ENCODE data around the gene NRGN.

The NRGN gene

GRCh38 chr11:124739479-124740276 lies at the start of gene NRGN:
NRGN (plus strand) TSS chr11:124739942; CDS start chr11:124740085, 143 bp downstream.
- DNase-seq, result peak; percentile 96

DNA sequence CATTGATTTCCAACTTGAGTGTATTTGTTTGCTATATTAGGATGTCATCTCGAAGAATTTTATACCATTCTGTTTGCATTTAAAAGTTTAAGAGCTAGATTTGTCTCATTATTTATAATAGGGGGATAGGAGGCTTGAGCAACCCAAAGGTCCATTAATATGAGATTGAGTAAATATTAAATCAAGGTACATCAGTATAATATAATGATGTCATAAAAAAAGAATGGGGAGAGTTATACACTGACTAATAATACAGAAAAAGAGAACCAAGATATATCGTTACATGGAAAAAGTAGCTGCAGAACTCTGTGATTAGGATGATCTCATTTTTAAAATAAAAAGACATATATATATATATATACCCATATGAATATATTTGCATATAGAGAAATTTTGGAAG lies 46.6 kb upstream of the NRGN start:
- no peak for DNase-seq

DNA sequence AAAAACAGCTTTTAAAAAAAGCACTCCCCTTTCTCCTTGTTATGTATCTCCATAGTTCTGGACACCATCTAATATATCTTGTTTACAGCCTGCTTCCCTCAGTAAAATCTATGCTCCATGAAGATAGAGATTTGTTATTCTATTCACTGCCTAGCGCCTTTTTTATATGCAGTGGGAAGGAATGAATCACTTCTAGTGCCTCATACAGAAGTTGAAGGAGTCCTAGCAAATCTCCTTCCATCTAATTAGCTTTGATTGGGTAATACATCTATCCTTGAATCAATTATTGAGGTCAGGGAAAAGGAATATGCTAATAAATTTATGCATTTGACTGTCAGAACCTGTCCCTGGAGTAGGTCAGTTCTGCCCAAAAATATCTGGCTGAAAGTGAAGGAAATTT lies 40.2 kb upstream of the NRGN start:
- no peak for DNase-seq

DNA sequence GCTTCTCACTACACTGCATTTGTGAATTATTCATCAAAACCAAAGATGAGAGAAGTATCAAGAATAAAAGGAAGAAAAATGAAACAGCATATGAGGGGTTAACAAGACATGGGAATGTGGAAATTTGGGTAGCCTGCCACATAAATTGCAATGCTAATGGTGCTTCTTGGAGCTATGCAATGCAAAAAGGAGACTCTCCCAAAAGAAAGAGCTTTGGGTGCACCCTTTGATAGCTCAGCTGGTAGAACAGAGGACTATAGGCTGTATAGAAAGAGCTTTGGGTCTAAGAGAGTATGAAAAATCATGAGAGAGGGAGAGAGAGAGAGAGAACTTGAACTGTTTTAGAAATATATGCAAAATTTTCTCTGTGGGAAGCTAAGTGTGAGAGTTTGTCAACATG lies 39.7 kb upstream of the NRGN start:
- DNase-seq, result no peak

GRCh38 chr11:124707829-124708228 lies 31.9 kb upstream of the NRGN start:
- no peak for DNase-seq

GRCh38 chr11:124712392-124712791 lies 27.4 kb upstream of the NRGN start:
- peak; percentile 64 for DNase-seq

- DNase-seq, result no peak
Observed at GRCh38 chr11:124716591-124716990, 23.2 kb upstream of the NRGN start.

DNA sequence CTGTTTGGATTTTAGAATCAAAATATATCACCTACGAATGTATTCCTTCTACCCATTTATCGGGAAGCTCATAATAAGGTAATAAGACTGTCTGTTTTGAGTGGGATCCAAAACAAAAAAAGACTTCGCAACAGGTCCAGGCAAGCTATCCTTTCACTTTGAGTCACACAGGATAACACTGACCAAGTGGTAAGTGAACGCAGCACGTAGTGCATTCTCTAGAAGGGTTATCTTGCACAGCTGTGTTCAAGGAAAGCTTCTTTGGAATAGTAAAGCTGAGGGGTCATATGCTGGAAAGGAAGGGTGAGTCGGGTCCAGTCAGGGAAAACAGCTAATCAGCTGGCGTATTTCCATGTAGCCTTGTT lies 22.3 kb upstream of the NRGN start:
- DNase-seq, result no peak

- peak; percentile 70 for DNase-seq
Observed at GRCh38 chr11:124717786-124718651, 21.7 kb upstream of the NRGN start.

DNA sequence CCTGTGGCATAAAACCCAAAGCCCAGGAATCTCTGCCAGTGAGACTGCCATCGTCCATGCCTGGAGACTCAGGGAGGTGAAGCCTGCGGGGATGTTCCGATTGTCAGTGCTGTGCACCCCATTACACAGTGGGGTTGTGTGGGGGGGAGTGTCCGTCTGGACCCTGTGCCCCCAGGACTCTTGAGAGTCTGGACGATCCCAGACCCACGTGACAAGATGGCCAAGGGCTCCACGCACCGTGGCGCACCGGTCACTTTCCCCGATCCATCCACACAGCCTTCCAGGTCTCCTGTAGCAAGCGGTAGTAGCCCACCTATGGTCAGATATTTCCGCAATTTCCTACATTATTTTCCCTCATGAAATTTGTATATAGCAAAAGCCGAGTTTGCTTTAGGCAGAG lies 20.9 kb upstream of the NRGN start:
- no peak for DNase-seq

DNA sequence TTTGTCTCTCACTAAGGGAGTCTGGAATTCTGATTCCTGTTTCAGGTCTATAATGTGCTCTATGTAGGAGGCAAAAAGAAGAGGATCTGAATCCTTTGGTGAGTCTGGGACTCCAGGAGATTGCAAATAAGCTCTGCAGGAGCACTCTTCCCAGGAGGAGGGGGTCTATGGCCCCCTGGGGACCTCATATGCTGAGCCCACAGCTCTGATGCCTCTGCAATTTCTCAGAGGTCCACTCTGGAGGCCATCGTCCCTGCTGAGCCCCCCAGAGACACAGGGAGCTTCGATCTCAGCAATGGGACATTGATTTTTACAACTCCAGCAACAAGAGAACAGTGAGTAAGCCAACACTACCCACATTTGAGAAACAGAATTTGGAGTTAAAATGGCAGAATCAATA lies 20.2 kb upstream of the NRGN start:
- DNase-seq, result no peak

DNA sequence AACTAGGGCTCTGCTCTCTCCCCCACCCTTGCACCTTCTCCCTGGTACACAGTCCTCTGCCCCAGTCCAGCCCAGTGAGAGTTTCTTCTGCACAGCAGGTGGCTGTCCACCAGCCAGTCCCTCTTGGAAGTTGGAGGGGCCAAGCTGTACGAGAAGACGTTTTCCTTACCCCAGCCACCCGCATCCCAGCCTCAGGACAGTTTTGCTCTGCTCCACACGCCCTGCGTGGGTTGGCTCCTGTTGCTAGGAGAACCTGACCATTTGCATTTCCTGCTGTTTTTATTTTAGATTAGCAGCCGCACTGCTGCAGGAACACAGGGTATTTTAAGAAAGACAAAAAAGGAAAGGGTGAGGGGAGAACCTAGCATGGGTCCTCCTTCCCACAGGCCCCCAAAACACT lies 17.6 kb upstream of the NRGN start:
- DNase-seq, result no peak

DNA sequence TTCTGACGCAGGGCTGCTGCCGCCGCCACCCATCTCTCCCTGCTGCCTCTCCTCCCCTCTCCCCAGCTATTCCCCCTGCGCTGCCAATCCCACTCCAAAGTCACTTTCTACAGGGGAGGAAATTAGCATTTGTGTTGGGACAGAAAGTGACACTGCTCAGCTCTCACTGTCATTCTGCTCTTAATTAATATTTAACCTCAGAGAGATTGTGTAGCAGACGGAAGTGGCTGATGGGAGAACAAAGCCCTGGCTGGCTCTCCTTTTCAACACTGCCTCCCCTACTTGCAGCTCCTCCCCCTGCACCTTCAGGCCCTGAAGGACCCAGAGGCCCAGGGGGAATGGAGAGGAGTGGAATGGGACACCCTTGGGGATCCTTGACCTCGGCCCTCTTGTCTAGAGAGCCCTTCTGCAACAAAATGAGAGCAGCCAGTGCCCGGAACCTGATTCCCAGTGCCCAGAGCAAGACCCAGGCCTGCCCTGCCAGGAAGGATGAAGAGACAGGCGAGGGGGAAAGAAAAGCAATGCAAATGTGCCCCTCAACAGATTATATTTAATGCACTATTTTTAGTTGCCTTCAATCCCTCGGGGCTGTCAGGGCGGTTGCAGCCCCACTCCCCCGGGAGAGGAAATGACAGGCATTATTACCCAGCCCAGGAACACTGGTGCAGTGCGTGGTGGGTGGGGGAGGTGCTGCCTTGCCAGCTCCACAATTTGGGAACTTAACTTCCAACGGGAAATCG lies 14.6 kb upstream of the NRGN start:
- DNase-seq, result peak; percentile 43

GRCh38 chr11:124725719-124726105 lies 14.0 kb upstream of the NRGN start:
- no peak for DNase-seq

- no peak for DNase-seq
Observed at GRCh38 chr11:124727474-124727873, 12.3 kb upstream of the NRGN start.

- DNase-seq, result no peak
Observed at GRCh38 chr11:124728134-124728533, 11.6 kb upstream of the NRGN start.

- no peak for DNase-seq
Observed at GRCh38 chr11:124729571-124729970, 10.2 kb upstream of the NRGN start.

DNA sequence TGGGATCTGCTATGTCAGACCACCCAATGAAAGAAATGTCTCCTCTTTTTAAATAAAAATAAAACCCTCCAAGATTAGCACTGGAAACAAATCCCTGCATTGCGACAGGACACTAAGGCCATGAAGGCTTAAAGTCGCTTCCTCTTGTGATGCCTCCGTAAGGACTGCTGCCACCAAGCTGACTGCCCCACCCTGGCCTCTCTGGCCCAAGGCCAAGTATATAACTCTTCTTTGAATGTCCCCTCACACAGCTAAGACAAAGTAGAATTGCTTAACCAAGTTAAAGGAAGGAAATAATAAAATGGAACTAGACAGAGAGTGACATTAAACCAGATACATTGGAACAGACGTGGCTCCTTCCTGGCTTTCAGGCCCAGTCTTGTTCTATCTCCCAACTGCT lies 7.5 kb upstream of the NRGN start:
- no peak for DNase-seq

GRCh38 chr11:124736736-124737135 lies 3.0 kb upstream of the NRGN start:
- no peak for DNase-seq

DNA sequence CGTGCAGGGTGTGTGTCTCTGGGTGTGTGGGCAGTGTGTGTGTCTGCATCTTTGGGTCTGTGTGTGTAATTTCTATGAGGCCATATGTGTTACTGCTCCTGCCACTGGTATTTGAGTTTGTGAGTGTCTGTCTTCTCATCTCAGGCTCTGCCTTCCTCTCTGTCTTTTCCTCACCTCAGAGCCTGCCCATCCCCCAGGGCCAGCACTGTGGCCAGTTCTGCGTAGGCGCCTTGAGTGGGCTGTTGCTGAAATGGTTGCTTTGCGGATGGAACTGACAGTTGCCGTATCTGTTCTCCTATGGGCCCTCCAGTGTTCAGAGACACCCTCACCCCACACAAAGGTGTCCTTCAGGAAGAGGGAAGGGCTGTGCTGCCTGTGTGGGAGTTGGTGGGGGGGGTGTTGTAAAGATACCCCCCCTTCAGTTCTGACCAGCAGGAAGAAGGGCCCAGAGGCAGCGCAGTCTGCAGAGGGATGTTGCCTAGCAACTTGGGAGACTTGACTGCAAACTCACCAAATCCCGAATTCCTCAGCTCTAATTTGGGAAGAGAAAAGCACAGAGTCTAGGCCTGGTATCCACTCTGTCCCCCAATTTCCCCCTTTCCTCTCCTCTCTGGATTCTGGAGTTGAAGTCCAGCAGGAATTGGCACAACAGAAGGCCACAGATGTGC lies 2.0 kb upstream of the NRGN start:
- DNase-seq, result no peak

DNA sequence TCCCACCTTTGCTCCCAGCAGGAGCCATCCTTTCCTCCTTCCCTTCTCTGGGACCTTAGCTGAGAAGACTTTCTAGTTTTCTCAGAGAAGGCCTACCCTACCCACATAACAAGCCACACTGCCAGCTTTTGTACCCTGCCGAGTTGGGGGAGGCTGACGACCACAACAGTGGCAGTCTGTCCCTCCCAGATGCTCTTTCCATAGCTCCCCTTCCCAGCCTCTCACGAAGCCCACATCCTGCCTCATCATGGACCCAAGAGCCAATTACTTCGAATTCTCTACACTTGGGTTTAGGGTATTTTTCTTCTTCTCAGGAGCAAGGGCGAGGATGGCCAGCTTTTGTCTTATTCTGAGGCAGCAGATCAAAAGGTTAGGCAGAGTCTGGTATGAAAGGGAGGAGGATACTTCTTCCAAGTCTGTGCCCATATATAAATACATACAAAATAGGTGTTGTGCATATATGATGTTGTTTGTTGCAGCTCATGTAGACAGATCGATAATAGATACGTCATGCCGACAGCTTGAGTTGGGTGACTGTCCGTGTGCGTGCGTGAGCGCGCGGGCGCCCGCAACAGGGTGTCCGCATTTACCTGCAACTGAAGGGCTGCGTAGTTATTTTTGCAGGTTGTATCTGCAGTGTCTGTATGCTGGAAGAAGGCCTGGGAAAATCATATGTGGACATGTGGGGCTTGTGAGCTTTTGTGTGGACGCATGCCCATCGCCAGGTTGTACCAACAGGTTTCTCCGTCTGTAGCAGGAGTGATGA lies 846 bp upstream of the NRGN start:
- no peak for DNase-seq

DNA sequence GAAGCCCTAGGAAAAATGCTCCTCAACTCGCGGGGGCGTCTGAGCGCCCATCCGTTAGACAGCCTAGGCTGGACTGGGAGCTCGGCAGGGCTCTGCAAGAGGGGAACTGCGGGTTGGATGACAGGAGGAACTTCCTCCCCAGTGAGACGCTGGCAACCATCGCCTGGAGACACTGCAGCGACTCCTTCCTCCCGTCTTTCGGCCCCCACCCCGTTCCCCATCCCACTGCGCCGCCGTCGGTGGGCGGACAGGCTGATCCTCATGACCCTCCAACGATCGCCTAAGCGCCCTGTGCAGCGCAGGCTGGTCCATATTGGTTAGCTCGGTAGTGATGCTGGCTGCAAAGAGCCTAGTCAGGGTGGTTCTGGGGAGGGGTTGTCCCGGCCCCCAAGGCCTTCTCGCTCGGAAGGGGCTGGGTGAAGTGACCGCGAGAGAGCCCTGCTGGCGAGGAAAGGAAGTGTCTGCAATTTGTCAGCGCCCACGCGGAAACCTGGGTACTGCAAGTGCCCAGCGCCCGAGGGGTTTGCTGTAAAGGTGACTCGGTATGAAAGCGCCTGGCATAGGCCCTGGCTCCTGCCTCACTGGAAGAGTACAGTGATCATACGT lies 638 bp downstream of the NRGN start:
- peak; percentile 64 for DNase-seq

Measured in NCI-H69 (cell line).